ENCODE data around the gene PEPD. TPM values are rescaled to one million over a fixed set of nuclear protein-coding genes. Genes with fewer than 3 reads are reported as not detected.

The PEPD gene
- total and polyA plus RNA-seq, 2 of the 4 experiments (the other 2 are of a cell fraction): 36.7 to 88.4 TPM

GRCh38 chr19:33505823-33506222, 15.8 kb downstream of the PEPD start:
- Histone ChIP-seq H2AK9ac (replicated peaks; ENCODE audit: low read depth, low read length, poor library complexity) (peak overlapping the region; percentile 28), H4K8ac (ENCODE audit: low read depth in 2 of 2, low read length in 2 of 2) (no peak overlapping the region), H3K4me1 (ENCODE audit: control insufficient read depth, insufficient read depth, low read length) (no peaks in the 10 kb centered on the region), H3K9me1 (ENCODE audit: insufficient read depth, low read length) (peaks cover 14% of the 10 kb centered on the region; the same call in 1 of the 2 replicates), H4K5ac (ENCODE audit: low read depth, low read length) (no peak overlapping the region), H2BK15ac (ENCODE audit: low read depth, low read length) (no peak overlapping the region), H3K36me3 (ENCODE audit: control insufficient read depth, insufficient read depth, low read length) (peaks cover 3% of the 10 kb centered on the region), H3K4me3 (ENCODE audit: insufficient read depth, low read depth, low read length) (no peak overlapping the region), H3K9me3 (ENCODE audit: control insufficient read depth, insufficient read depth, low read length) (no peaks in the 10 kb centered on the region), H2BK120ac (ENCODE audit: low read depth, low read length) (no peak overlapping the region), H3K4ac (ENCODE audit: low read depth, low read length) (no peak overlapping the region), H3K27ac (ENCODE audit: insufficient read depth, low read length) (no peak overlapping the region), H3K9ac (ENCODE audit: low read depth, low read length) (no peak overlapping the region), H3K18ac (ENCODE audit: low read depth, low read length) (no peak overlapping the region), H4K91ac (ENCODE audit: insufficient read depth, low read depth, low read length) (no peak overlapping the region), H3K4me2 (ENCODE audit: low read depth, low read length) (no peak overlapping the region), H3K14ac (replicated peaks; ENCODE audit: low read depth, low read length) (no peak overlapping the region), H3K79me1 (ENCODE audit: low read depth in 1 of 2, low read length in 2 of 2) (peaks cover 6 to 16% of the 10 kb centered on the region in 2 experiments; a peak in 3 of 4 replicates), H3K23ac (ENCODE audit: low read depth, low read length) (no peak overlapping the region), H3K27me3 (ENCODE audit: control insufficient read depth, insufficient read depth, low read length) (no peaks in the 10 kb centered on the region), H4K20me1 (ENCODE audit: insufficient read depth, low read length) (peaks cover 8% of the 10 kb centered on the region), H2BK5ac (ENCODE audit: low read depth, low read length, poor library complexity, severe bottlenecking) (peak overlapping the region; percentile 85), H2AK5ac (ENCODE audit: low read depth, low read length) (no peak overlapping the region), H3K56ac (ENCODE audit: extremely low read depth, insufficient read depth, low read length) (no peak overlapping the region), H2AFZ (replicated peaks; ENCODE audit: low read length, poor library complexity) (peak overlapping the region; percentile 14), H2BK20ac (ENCODE audit: low read depth, low read length) (no peak overlapping the region)
- intact Hi-C loops (cut with micrococcal nuclease) (no loop called here), in situ Hi-C loops (cut with MboI; ENCODE audit: low sequenced_read_pairs) (no loop called here), dilution Hi-C loops (cut with HindIII; ENCODE audit: low sequenced_read_pairs, unreplicated experiment) (no loop called here)
- ATAC-seq (ENCODE audit: low read depth): no peak
- DNase-seq: no peak
- ChIA-PET CTCF (no interaction called here), POLR2A (ENCODE audit: unreplicated experiment) (no interaction called here)
- no peak for TF ChIP-seq NFE2L2 (IDR thresholded peaks at IDR 0.05; ENCODE audit: low read depth, low read length)
- no peak for TF ChIP-seq CEBPB (IDR thresholded peaks at IDR 0.05; ENCODE audit: low read depth, low read length)
- no peak for TF ChIP-seq BHLHE40 (IDR thresholded peaks at IDR 0.05; ENCODE audit: low read depth, low read length)
- no peak for TF ChIP-seq RAD21 (IDR thresholded peaks at IDR 0.05; ENCODE audit: low read length)
- no peak for TF ChIP-seq FOS (IDR thresholded peaks at IDR 0.05; ENCODE audit: low read depth, low read length)
- no peak for TF ChIP-seq SMC3 (IDR thresholded peaks at IDR 0.05; ENCODE audit: low read depth, low read length)
- TF ChIP-seq MXI1 (IDR thresholded peaks at IDR 0.05; ENCODE audit: borderline replicate concordance, low read depth, low read length): no peak
- 100% methylated on average over 1 of the region's 1 CpG; no CpG with 5 or more reads in 1 of the 2 experiments for WGBS, 2 experiments (ENCODE audit: extremely low coverage in 2 of 2, insufficient read length in 1 of 2)
- no TSS peak for BruUV-seq (replicated peaks)
